GM12878 (cell line): ENCODE measurements around the gene A4GNT. TPM values are rescaled to one million over a fixed set of nuclear protein-coding genes. Genes with fewer than 3 reads are reported as not detected.
A peak's percentile ranks its signal among the peaks of the same experiment; 100 is the strongest.

Source experiments
- BACH1 ChIP-seq: fragments of 450-650 bp; IDR thresholded peaks from 2 replicates; pipeline ENCODE4 v1.6.1; 2017; ENCODE audit warnings: mild to moderate bottlenecking, borderline replicate concordance
- BRCA1 ChIP-seq: IDR thresholded peaks from 2 replicates; pipeline ENCODE4 v1.6.1; 2011; ENCODE audit warnings: low read depth, low read length, improper control_type of control experiment
- CHD2 ChIP-seq: IDR thresholded peaks from 2 replicates; pipeline ENCODE4 v1.6.1; 2011; ENCODE audit warnings: low read depth, low read length, improper control_type of control experiment, borderline replicate concordance
- DPF2 ChIP-seq: fragments of 450-650 bp; IDR thresholded peaks from 2 replicates; pipeline ENCODE4 v1.6.1; 2017; ENCODE audit warnings: mild to moderate bottlenecking
- FOS ChIP-seq: IDR thresholded peaks from 3 replicates; pipeline ENCODE4 v1.6.1; 2011; ENCODE audit warnings: borderline replicate concordance; ENCODE audit not compliant: insufficient read length; ENCODE audit errors: extremely low read depth
- GABPA ChIP-seq: IDR thresholded peaks from 2 replicates; pipeline ENCODE4 v1.6.1; 2014; ENCODE audit warnings: antibody characterized with exemption, low read depth, mild to moderate bottlenecking, inconsistent platforms
- GATAD2B ChIP-seq: fragments of 450-650 bp; conservative IDR thresholded peaks from 2 replicates; pipeline ENCODE4 v1.6.1; 2017; ENCODE audit warnings: low read depth, mild to moderate bottlenecking, moderate library complexity
- JUND ChIP-seq: IDR thresholded peaks from 2 replicates; pipeline ENCODE4 v1.6.1; 2012; ENCODE audit warnings: low read depth, mild to moderate bottlenecking, low read length, improper control_type of control experiment, moderate library complexity
- NFXL1 ChIP-seq: fragments of 450-650 bp; IDR thresholded peaks from 2 replicates; pipeline ENCODE4 v1.6.1; 2017; ENCODE audit warnings: antibody characterized with exemption, mild to moderate bottlenecking, borderline replicate concordance
- PML ChIP-seq: IDR thresholded peaks from 2 replicates; pipeline ENCODE4 v1.6.1; 2012; ENCODE audit warnings: low read length, inconsistent platforms
- RB1 ChIP-seq: fragments of 450-650 bp; formaldehyde crosslinking; IDR thresholded peaks from 2 replicates; pipeline ENCODE4 v1.6.1; 2017; ENCODE audit warnings: mild to moderate bottlenecking, borderline replicate concordance
- RUNX3 ChIP-seq: IDR thresholded peaks from 2 replicates; pipeline ENCODE4 v1.6.1; 2012; ENCODE audit warnings: low read length, inconsistent platforms
- TCF3 ChIP-seq: IDR thresholded peaks from 2 replicates; pipeline ENCODE4 v1.6.1; 2012; ENCODE audit warnings: low read depth, mild to moderate bottlenecking, low read length, borderline replicate concordance; ENCODE audit not compliant: insufficient read depth
- TCF7 ChIP-seq: IDR thresholded peaks from 2 replicates; pipeline ENCODE4 v1.6.1; 2014; ENCODE audit warnings: antibody characterized with exemption, borderline replicate concordance
- YY1 ChIP-seq: IDR thresholded peaks from 2 replicates; pipeline ENCODE4 v1.6.1; 2011; ENCODE audit warnings: low read depth, mild to moderate bottlenecking, low read length
- ZNF622 ChIP-seq: fragments of 450-650 bp; IDR thresholded peaks from 2 replicates; pipeline ENCODE4 v1.6.1; 2017; ENCODE audit warnings: mild to moderate bottlenecking, inconsistent platforms
- ZSCAN29 ChIP-seq: fragments of 450-650 bp; IDR thresholded peaks from 2 replicates; pipeline ENCODE4 v1.6.1; 2017; ENCODE audit warnings: mild to moderate bottlenecking, moderate library complexity
- polyA plus RNA-seq, 11 experiments: library from polyadenylated mRNA; depleted of rRNA in 4 of 11; unstranded in 6 of 11; stranded (reverse) in 5 of 11; fragments of >200 nt; fragmentation: Nextera tagmentation in 4 of 11; fragmentation: Illumina TruSeq in 1 of 11; extraction: Ambion mirVana in 4 of 11; extraction: Trizol in 1 of 11; gene quantifications; 1 replicate in 1 of 11; 2 replicates in 10 of 11; pipeline versions ENCODE4 v1.2.1 to v1.2.3, GENCODE V29; 2011 to 2016; ENCODE audit warnings: inconsistent platforms in 2 of 11, missing spikeins in 2 of 11, low read depth in 1 of 11
- total RNA-seq, 4 experiments: library from RNA; depleted of rRNA in 3 of 4; stranded (reverse); fragments of >200 nt in 3 of 4; fragmentation: Illumina TruSeq in 1 of 4; extraction: Trizol in 1 of 4; gene quantifications; 2 replicates each; pipeline versions ENCODE4 v1.2.1 to v1.2.3, GENCODE V29; 2013 to 2021
- TF ChIP-seq, protein P1 (sequence below): fragments of 450-650 bp; IDR thresholded peaks from 2 replicates; pipeline ENCODE4 v1.6.1; 2017; ENCODE audit warnings: low read depth, mild to moderate bottlenecking, moderate library complexity
- TF ChIP-seq, protein P2 (sequence below): fragments of 450-650 bp; IDR thresholded peaks from 2 replicates; pipeline ENCODE4 v1.6.1; 2016; ENCODE audit warnings: mild to moderate bottlenecking
- TF ChIP-seq, protein P3 (sequence below): fragments of 450-650 bp; IDR thresholded peaks from 2 replicates; pipeline ENCODE4 v1.6.1; 2017; ENCODE audit warnings: borderline replicate concordance

Gene A4GNT
- total and polyA plus RNA-seq, 10 of the 15 experiments (the other 5 are each of a cell fraction or from before 2014, with no cell fraction given), result not detected

DNA sequence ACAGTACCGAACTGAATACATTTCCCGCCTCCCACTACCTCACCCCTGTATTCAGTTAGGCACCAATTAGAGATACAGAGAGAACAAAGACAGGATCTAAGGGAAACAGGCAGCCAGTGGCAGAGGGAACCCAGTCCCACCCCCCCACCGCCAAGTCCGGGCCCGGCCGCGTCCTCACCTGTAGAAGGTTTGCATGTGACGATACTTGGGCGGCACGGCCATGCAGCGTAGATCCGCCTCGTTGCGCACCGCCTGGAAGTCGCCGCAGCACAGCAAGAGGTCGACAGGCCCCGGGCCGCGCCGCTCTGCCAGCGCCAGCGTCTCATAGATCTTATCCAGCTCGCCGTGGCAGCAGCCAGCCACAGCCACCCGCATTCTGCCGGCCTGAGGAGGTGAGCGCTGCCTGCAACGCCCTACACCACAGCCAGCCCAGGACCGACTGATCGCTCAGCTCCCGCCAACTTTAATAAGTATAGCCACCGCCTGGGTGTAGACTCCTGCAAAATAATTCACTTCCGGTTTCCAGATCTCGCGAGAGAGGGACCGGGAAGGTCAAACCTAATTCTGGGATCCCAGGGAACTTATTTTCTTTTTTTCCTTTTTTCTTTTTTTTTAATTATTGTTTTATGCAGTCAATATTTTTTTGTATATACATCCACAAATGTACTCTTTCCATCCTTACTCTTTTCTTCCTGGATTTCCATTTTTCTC lies 42.4 kb upstream of the A4GNT start, which contains the start of gene DBR1 (continued):
- no peak for TF ChIP-seq JUND
- TF ChIP-seq, protein P1, sequence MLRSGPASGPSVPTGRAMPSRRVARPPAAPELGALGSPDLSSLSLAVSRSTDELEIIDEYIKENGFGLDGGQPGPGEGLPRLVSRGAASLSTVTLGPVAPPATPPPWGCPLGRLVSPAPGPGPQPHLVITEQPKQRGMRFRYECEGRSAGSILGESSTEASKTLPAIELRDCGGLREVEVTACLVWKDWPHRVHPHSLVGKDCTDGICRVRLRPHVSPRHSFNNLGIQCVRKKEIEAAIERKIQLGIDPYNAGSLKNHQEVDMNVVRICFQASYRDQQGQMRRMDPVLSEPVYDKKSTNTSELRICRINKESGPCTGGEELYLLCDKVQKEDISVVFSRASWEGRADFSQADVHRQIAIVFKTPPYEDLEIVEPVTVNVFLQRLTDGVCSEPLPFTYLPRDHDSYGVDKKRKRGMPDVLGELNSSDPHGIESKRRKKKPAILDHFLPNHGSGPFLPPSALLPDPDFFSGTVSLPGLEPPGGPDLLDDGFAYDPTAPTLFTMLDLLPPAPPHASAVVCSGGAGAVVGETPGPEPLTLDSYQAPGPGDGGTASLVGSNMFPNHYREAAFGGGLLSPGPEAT, result peak; percentile 58; the same call in 1 of the 2 replicates
- peak; percentile 80 for TF ChIP-seq YY1
- TF ChIP-seq NFXL1, result no peak
- TF ChIP-seq PML, result peak; percentile 81
- peak; percentile 85; the same call in 1 of the 2 replicates for TF ChIP-seq ZSCAN29
- no peak for TF ChIP-seq ZNF622
- TF ChIP-seq TCF3, result no peak
- TF ChIP-seq, protein P2, sequence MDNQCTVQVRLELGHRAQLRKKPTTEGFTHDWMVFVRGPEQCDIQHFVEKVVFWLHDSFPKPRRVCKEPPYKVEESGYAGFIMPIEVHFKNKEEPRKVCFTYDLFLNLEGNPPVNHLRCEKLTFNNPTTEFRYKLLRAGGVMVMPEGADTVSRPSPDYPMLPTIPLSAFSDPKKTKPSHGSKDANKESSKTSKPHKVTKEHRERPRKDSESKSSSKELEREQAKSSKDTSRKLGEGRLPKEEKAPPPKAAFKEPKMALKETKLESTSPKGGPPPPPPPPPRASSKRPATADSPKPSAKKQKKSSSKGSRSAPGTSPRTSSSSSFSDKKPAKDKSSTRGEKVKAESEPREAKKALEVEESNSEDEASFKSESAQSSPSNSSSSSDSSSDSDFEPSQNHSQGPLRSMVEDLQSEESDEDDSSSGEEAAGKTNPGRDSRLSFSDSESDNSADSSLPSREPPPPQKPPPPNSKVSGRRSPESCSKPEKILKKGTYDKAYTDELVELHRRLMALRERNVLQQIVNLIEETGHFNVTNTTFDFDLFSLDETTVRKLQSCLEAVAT, result no peak
- peak; percentile 91 for TF ChIP-seq BRCA1
- peak; percentile 37; the same call in 1 of the 2 replicates for TF ChIP-seq GATAD2B
- 0 out of 2 replicates have a peak, but pooled peaks have one; percentile 24 for TF ChIP-seq DPF2
- TF ChIP-seq GABPA, result peak; percentile 83
- peak; percentile 87; the same call in 1 of the 2 replicates for TF ChIP-seq RB1
- peak; percentile 38; the same call in 1 of the 2 replicates for TF ChIP-seq RUNX3
- TF ChIP-seq FOS, result no peak
- TF ChIP-seq CHD2, result peak; percentile 99
- TF ChIP-seq, protein P3, sequence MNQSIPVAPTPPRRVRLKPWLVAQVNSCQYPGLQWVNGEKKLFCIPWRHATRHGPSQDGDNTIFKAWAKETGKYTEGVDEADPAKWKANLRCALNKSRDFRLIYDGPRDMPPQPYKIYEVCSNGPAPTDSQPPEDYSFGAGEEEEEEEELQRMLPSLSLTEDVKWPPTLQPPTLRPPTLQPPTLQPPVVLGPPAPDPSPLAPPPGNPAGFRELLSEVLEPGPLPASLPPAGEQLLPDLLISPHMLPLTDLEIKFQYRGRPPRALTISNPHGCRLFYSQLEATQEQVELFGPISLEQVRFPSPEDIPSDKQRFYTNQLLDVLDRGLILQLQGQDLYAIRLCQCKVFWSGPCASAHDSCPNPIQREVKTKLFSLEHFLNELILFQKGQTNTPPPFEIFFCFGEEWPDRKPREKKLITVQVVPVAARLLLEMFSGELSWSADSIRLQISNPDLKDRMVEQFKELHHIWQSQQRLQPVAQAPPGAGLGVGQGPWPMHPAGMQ, result peak; percentile 83
- TF ChIP-seq BACH1, result peak; percentile 46; the same call in 1 of the 2 replicates
- no peak for TF ChIP-seq TCF7
